ENCODE measurements around the gene CENPL.
"Not testable (repeated sequence)": the region's sequence is repeated elsewhere in the genome, so short reads cannot be mapped to it uniquely, and the experiment has no call there.

The CENPL gene

GRCh38 chr1:173771560-173771959, 53.1 kb downstream of the CENPL start:
- no peak overlapping the region for H3K4me3 ChIP-seq (ENCODE audit: low read depth, low read length)
- no peak for TF ChIP-seq CTCF (IDR thresholded peaks at IDR 0.05; ENCODE audit: low read depth, low read length, missing control alignments)
- no peak for DNase-seq (ENCODE audit: low read depth)

GRCh38 chr1:173770330-173770729, 54.4 kb downstream of the CENPL start:
- not testable (repeated sequence) for DNase-seq (ENCODE audit: low read depth); H3K4me3 ChIP-seq (ENCODE audit: low read depth, low read length)

- H3K4me3 ChIP-seq (ENCODE audit: low read depth, low read length): no peak overlapping the region
- no peak for DNase-seq (ENCODE audit: low read depth)
- no peak for TF ChIP-seq CTCF (IDR thresholded peaks at IDR 0.05; ENCODE audit: low read depth, low read length, missing control alignments)
These were observed 55.9 kb downstream of the CENPL start for GRCh38 chr1:173768827-173769226.

GRCh38 chr1:173768206-173768605, 56.5 kb downstream of the CENPL start:
- TF ChIP-seq CTCF (IDR thresholded peaks at IDR 0.05; ENCODE audit: low read depth, low read length, missing control alignments): no peak
- DNase-seq (ENCODE audit: low read depth): no peak
- H3K4me3 ChIP-seq (ENCODE audit: low read depth, low read length): no peak overlapping the region

- H3K4me3 ChIP-seq (ENCODE audit: low read depth, low read length); DNase-seq (ENCODE audit: low read depth): not testable (repeated sequence)
These were observed 60.4 kb downstream of the CENPL start for GRCh38 chr1:173764331-173764730.

- TF ChIP-seq CTCF (IDR thresholded peaks at IDR 0.05; ENCODE audit: low read depth, low read length, missing control alignments): no peak
- DNase-seq (ENCODE audit: low read depth): no peak
- H3K4me3 ChIP-seq (ENCODE audit: low read depth, low read length): no peak overlapping the region
These were observed 65.7 kb downstream of the CENPL start for GRCh38 chr1:173758980-173759379.

GRCh38 chr1:173758110-173758509, 66.6 kb downstream of the CENPL start:
- no peak overlapping the region for H3K4me3 ChIP-seq (ENCODE audit: low read depth, low read length)
- DNase-seq (ENCODE audit: low read depth): no peak
- TF ChIP-seq CTCF (IDR thresholded peaks at IDR 0.05; ENCODE audit: low read depth, low read length, missing control alignments): no peak

- DNase-seq (ENCODE audit: low read depth): no peak
- TF ChIP-seq CTCF (IDR thresholded peaks at IDR 0.05; ENCODE audit: low read depth, low read length, missing control alignments): no peak
- no peak overlapping the region for H3K4me3 ChIP-seq (ENCODE audit: low read depth, low read length)
These were observed 67.0 kb downstream of the CENPL start for GRCh38 chr1:173757666-173758065.
